Fibroblast of pulmonary artery (primary cell): ENCODE results near the gene AKNAD1.

ENCODE experiments used
- DNase-seq: peaks from one replicate; pipeline ENCODE4 v3.0.0-alpha.2; 2010; ENCODE audit warnings: low read depth
- H3K4me3 ChIP-seq: replicated peaks from 2 replicates; pipeline ENCODE4 v1.5.1; 2011; ENCODE audit warnings: low read depth, mild to moderate bottlenecking, control low read depth, low read length, moderate library complexity
- TF ChIP-seq, protein P1 (sequence below): IDR thresholded peaks from 2 replicates; pipeline ENCODE4 v1.5.1; 2011; ENCODE audit warnings: mild to moderate bottlenecking, control low read depth, low read length, inconsistent platforms; ENCODE audit errors: missing control alignments

Gene AKNAD1

DNA sequence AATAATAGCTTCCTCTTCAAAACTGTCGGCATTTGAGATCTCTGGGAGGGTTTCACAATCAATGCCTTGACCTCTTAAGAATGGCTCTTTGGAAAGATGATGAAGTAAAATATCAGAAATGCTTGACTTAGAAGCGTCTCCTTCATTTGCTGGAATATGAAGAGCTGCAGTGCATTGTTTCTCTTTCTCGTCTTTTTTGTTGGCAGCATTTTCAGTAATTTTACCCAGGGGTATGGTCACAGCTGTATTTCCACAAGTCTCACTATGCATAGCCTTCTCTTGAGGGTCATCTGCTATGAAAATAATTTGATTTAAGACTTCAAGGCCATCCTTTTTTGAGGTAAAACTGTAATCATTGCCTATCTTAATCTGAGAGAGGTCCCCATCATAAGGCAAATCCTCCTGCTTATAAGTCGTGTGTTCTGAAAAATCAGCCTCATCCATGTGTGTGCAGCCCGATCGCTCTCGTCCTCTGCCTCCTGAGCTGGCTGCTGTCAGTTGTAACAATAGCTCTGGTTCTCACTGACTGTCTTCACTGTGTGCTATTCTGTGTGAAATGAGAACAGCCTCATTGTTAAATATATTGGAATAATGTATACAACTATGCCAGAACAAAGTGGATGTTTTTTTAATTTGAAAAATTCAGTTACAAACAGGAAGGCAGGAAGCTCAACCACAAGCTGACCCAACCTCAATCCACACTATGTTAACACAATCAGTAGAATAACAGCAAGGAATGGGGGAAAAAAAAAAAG lies 4.5 kb downstream of the AKNAD1 start:
- no peak overlapping the region for H3K4me3 ChIP-seq
- DNase-seq: peak; percentile 40
- TF ChIP-seq, protein P1, sequence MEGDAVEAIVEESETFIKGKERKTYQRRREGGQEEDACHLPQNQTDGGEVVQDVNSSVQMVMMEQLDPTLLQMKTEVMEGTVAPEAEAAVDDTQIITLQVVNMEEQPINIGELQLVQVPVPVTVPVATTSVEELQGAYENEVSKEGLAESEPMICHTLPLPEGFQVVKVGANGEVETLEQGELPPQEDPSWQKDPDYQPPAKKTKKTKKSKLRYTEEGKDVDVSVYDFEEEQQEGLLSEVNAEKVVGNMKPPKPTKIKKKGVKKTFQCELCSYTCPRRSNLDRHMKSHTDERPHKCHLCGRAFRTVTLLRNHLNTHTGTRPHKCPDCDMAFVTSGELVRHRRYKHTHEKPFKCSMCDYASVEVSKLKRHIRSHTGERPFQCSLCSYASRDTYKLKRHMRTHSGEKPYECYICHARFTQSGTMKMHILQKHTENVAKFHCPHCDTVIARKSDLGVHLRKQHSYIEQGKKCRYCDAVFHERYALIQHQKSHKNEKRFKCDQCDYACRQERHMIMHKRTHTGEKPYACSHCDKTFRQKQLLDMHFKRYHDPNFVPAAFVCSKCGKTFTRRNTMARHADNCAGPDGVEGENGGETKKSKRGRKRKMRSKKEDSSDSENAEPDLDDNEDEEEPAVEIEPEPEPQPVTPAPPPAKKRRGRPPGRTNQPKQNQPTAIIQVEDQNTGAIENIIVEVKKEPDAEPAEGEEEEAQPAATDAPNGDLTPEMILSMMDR: no peak

DNA sequence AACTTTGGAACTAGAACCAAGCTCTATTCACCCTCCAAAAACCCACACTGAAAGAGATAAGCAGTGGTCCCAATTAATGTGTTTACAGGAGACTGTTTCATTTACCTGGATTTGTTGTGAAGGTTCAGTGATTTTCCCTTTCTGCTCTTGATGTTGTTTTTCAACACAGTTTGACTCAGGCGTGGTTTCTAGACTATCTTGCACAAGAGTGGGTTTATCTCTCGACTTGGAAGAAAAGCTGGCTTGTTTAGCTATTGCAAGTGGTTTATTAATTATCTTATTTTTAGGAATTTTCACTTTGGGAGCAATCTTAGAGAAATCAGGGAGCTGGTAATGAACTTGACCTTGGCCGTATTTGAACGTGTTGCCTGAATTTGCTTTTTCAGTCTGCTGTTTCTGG lies 5.3 kb downstream of the AKNAD1 start:
- no peak overlapping the region for H3K4me3 ChIP-seq
- TF ChIP-seq, protein P1: no peak
- no peak for DNase-seq

DNA sequence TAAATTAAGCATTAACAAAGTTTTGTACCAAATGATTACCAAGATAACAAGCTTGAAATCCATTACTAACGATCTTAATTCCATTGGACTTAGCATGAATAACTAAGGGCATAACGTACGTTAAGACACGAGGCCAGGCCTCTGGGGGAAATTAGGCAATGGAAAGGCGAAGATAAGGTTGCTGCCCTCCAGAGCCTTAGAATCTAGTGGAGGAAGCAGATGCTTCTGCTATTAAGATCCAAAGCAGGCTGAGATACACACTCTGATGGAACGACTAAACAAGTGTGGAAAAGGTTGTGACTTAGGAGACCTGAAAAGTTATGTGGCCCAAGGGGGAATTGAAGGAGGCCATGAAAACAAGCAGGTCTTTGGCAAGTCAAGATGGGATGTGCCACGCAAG lies 6.0 kb downstream of the AKNAD1 start:
- no peak for DNase-seq
- TF ChIP-seq, protein P1: no peak
- no peak overlapping the region for H3K4me3 ChIP-seq

DNA sequence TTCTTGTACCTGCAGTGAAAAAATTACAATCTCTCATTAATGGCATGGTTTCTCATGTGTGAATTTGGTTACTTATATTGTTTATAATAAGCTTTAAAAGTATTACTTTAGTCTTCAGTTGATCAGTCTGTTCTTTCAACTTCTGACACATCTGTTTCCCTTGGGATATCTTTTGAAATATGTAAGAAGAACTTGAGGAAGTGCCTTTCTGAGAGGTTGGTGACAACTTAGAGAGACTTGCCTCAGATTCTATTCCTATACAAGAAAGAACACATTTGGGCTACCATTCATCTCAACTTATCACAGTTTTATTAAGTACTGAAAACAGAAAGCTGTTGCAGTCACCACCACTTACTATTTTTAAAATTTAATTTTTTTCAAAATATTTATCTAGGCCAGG lies 8.1 kb downstream of the AKNAD1 start:
- TF ChIP-seq, protein P1: no peak
- no peak overlapping the region for H3K4me3 ChIP-seq
- no peak for DNase-seq

DNA sequence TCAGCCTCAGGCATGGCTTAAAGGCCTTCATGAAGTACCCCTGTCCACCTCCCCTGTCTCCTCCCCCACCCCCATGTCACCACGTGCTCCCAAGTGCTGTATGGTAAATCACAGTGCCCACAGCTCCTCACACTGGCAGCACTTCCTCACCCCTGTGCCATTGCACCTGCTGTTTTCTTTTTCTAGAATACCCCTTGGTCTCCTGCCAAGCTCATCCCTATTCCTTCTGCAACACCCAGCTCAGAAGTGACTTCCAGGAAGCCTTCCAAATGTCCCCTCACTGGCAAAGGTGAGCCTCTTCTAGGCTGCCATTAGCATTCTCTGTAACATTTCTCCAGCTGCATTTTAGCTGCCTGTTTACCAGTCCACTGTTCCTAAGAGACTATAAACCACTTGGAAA lies 9.4 kb downstream of the AKNAD1 start:
- TF ChIP-seq, protein P1: no peak
- no peak overlapping the region for H3K4me3 ChIP-seq
- no peak for DNase-seq

DNA sequence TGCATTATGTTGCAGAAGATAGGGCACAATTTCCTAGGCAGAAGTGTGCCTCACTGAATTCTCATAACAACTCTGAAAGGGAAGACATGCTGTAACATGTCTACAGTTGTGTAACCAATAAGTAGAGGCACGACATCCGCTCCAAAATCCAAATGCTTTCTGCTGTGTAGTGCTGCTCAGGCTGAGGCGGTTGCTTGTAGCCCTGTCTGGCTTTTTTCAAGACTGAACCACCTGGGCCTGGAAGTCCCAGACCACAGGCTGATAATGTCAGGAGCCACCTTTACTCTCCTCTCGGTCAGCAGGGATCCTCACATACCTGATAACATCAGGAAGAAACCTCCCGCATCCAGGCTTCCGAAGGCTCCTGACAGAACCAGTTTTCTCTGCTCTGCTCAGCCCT lies 10.9 kb downstream of the AKNAD1 start:
- H3K4me3 ChIP-seq: no peak overlapping the region
- TF ChIP-seq, protein P1: no peak
- no peak for DNase-seq

DNA sequence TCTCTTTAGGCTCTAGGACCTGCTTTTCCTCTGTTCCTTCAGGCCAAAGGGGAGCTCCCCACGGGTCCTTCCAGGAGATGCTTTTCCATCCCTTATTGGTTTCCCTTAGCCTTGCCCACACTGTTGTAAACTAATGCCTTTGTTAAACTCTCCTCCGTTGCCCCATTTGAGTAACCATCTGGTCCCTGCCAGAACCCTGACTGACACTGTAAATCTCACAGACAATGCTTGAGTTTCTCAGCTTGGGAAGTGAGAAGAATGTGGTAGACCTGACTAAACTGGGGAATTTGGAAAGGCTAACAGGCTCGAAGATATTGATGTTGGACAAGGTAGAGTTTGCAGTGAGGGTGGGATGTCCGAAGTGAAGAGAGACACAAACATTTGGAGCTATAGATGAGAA lies 11.4 kb downstream of the AKNAD1 start:
- TF ChIP-seq, protein P1: no peak
- DNase-seq: no peak
- no peak overlapping the region for H3K4me3 ChIP-seq
